Myometrial cell (primary cell): ENCODE data around the gene DNAJC12. TPM values are rescaled to one million over a fixed set of nuclear protein-coding genes. Genes with fewer than 3 reads are reported as not detected.

Source experiments
- total RNA-seq: library from RNA; depleted of rRNA; stranded (reverse); fragments of >200 nt; gene quantifications from 2 replicates; pipeline ENCODE4 v1.2.3, GENCODE V29; 2015

DNAJC12 gene
- total RNA-seq = 1.1 and 6.1 TPM in 2 replicates

GRCh38 chr10:67837541-67838314, at the start of gene DNAJC12:
DNAJC12 (minus strand) TSS chr10:67838188; CDS start chr10:67838011, 177 bp downstream.

GRCh38 chr10:67884313-67884841, 46.4 kb upstream of the DNAJC12 start, which contains the start of gene SIRT1:
SIRT1 (plus strand) TSS chr10:67884656; CDS start chr10:67884722, 66 bp downstream.

Other genes starting within 250 kb of the DNAJC12 start
- not detected in 2 replicates for gene CTNNA3, start 142.0 kb downstream of the DNAJC12 start, total RNA-seq
- 5.5 and 10.6 TPM in 2 replicates for gene SIRT1, start 46.5 kb upstream of the DNAJC12 start, total RNA-seq
- 78.1 and 94.8 TPM in 2 replicates for gene HERC4, start 237.1 kb upstream of the DNAJC12 start, total RNA-seq